ENCODE data around the gene PYGM.

GRCh38 chr11:64803158-64803845 is 43.5 kb upstream of the PYGM start, which contains the start of gene MAP4K2:
- TF ChIP-seq POLR2AphosphoS5 (IDR thresholded peaks at IDR 0.05; ENCODE audit: borderline replicate concordance, low read depth, low read length) (peak; percentile 48; the same call in 1 of the 2 replicates), EZH2 (IDR thresholded peaks at IDR 0.05) (no peak)
